GM23248 (cell line): ENCODE measurements around the gene AKT1S1. TPM values are rescaled to one million over a fixed set of nuclear protein-coding genes. Genes with fewer than 3 reads are reported as not detected.

Experiments used
- DNase-seq: peaks from one replicate; pipeline ENCODE4 v3.0.0-alpha.2; 2015
- H2AFZ ChIP-seq: fragments of 200-600 bp; sonication (generic); 2 replicates; pipeline ENCODE4 v1.6.1; 2016; ENCODE audit warnings: antibody characterized with exemption
- H3F3A ChIP-seq: fragments of 200-600 bp; sonication (generic); 2 replicates; pipeline ENCODE4 v1.6.1; 2016; ENCODE audit warnings: mild to moderate bottlenecking, antibody characterized with exemption, mixed run types; ENCODE audit not compliant: insufficient read depth
- H3K27ac ChIP-seq: fragments of 200-600 bp; sonication (generic); 2 replicates; pipeline ENCODE4 v1.5.1; 2016; ENCODE audit warnings: mild to moderate bottlenecking
- H3K27me3 ChIP-seq: fragments of 200-600 bp; sonication (generic); replicated peaks from 2 replicates; pipeline ENCODE4 v1.6.1; 2016; ENCODE audit warnings: mild to moderate bottlenecking; ENCODE audit not compliant: insufficient read depth
- H3K36me3 ChIP-seq: fragments of 200-600 bp; sonication (generic); 2 replicates; pipeline ENCODE4 v1.6.1; 2016; ENCODE audit warnings: low read depth, mild to moderate bottlenecking
- H3K4me1 ChIP-seq: fragments of 200-600 bp; sonication (generic); 2 replicates; pipeline ENCODE4 v1.6.1; 2016; ENCODE audit warnings: mild to moderate bottlenecking; ENCODE audit not compliant: insufficient read depth
- H3K4me2 ChIP-seq: fragments of 200-600 bp; sonication (generic); one replicate; pipeline ENCODE4 v1.6.1; 2016; ENCODE audit warnings: mild to moderate bottlenecking; ENCODE audit not compliant: unreplicated experiment
- H3K4me3 ChIP-seq: fragments of 200-600 bp; sonication (generic); 2 replicates; pipeline ENCODE4 v1.5.1; 2016; ENCODE audit warnings: mild to moderate bottlenecking
- H3K79me2 ChIP-seq: fragments of 200-600 bp; sonication (generic); 2 replicates; pipeline ENCODE4 v1.6.1; 2016; ENCODE audit warnings: mild to moderate bottlenecking; ENCODE audit not compliant: insufficient read depth
- H3K9ac ChIP-seq: fragments of 200-600 bp; sonication (generic); 2 replicates; pipeline ENCODE4 v1.6.1; 2016; ENCODE audit warnings: mild to moderate bottlenecking
- H3K9me2 ChIP-seq: fragments of 200-600 bp; sonication (generic); 2 replicates; pipeline ENCODE4 v1.6.1; 2016; ENCODE audit warnings: mixed run types, mild to moderate bottlenecking, moderate library complexity; ENCODE audit not compliant: insufficient read depth
- H3K9me3 ChIP-seq: fragments of 200-600 bp; sonication (generic); one replicate; pipeline ENCODE4 v1.6.1; 2017; ENCODE audit warnings: low read depth
- H4K20me1 ChIP-seq: fragments of 200-600 bp; sonication (generic); 2 replicates; pipeline ENCODE4 v1.6.0; 2016; ENCODE audit not compliant: insufficient read depth
- EZH2 ChIP-seq: fragments of 200-600 bp; sonication (generic); IDR thresholded peaks from 2 replicates; pipeline ENCODE4 v1.6.1; 2018; ENCODE audit warnings: antibody characterized with exemption, mild to moderate bottlenecking; ENCODE audit not compliant: insufficient read depth, poor library complexity, severe bottlenecking
- EZH2phosphoT487 ChIP-seq: fragments of 200-600 bp; sonication (generic); IDR thresholded peaks from 2 replicates; pipeline ENCODE4 v1.6.1; 2018; ENCODE audit warnings: antibody characterized with exemption, moderate library complexity, mild to moderate bottlenecking, low read depth; ENCODE audit not compliant: insufficient read depth
- WGBS, 2 experiments: methylation state at CpG; one replicate each; pipeline ENCODE4 v1.1.6; 2015 to 2017; ENCODE audit warnings: low lambda C conversion rate in 2 of 2, low coverage in 1 of 2; ENCODE audit errors: missing lambda C conversion rate in 2 of 2; 5-methylcytosine and 5-hydroxymethylcytosine counted together
- in situ Hi-C: fragments of 300-500 bp; cut with MboI; formaldehyde crosslinking; loops from 2 replicates; pipeline ENCODE4 v1.15.0; 2020
- polyA plus RNA-seq: library from polyadenylated mRNA; unstranded; fragments of >200 nt; fragmentation: Nextera tagmentation; extraction: Ambion mirVana; gene quantifications from 2 replicates; pipeline ENCODE4 v1.2.1, GENCODE V29; 2016
- total RNA-seq: library from RNA; depleted of rRNA; stranded (reverse); fragments of >200 nt; shearing (Covaris generic); gene quantifications from 2 replicates; pipeline ENCODE4 v1.2.3, GENCODE V29; 2014

AKT1S1 gene
- total and polyA plus RNA-seq, 2 experiments from 2014 or later: 17.3 to 60.4 TPM

DNA sequence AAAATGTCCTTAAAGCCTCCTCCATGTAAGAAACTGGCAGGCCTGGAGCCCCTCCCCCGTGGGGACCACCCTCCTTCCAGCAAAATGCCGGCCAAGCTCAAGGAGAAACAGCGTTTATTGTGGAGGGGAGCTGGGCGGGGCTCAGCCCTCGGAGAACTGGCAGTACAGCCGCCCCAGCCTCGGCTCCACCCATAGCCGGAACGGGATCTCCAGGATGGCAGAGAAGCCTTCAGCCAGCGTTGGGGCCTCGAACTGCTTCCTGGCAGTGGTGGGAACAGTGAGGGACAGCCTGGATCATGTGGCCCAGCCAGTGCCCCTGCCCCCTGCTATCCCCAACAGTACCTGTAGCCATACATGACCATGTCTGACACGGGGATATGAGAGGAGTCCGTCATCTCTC lies 16.0 kb downstream of the AKT1S1 start:
- WGBS, 2 experiments: 39 to 46% methylated on average over 13 of the region's 13 CpGs
- Histone ChIP-seq H3K4me3 (no peak overlapping the region), H3K9ac (no peak overlapping the region), H3K36me3 (peaks cover 9% of the 10 kb centered on the region; the same call in 1 of the 2 replicates), H3K4me1 (peaks cover 11% of the 10 kb centered on the region), H3K27me3 (no peaks in the 10 kb centered on the region), H3K27ac (no peak overlapping the region), H3K4me2 (no peak overlapping the region), H3K9me2 (no peaks in the 10 kb centered on the region), H2AFZ (no peak overlapping the region), H3K79me2 (peaks cover 26% of the 10 kb centered on the region), H3F3A (peaks cover 22% of the 10 kb centered on the region; the same call in 1 of the 2 replicates), H4K20me1 (no peaks in the 10 kb centered on the region), H3K9me3 (no peaks in the 10 kb centered on the region)
- peak; percentile 34 for DNase-seq
- TF ChIP-seq EZH2phosphoT487 (no peak), EZH2 (no peak)
- in situ Hi-C loops: no loop called here

DNA sequence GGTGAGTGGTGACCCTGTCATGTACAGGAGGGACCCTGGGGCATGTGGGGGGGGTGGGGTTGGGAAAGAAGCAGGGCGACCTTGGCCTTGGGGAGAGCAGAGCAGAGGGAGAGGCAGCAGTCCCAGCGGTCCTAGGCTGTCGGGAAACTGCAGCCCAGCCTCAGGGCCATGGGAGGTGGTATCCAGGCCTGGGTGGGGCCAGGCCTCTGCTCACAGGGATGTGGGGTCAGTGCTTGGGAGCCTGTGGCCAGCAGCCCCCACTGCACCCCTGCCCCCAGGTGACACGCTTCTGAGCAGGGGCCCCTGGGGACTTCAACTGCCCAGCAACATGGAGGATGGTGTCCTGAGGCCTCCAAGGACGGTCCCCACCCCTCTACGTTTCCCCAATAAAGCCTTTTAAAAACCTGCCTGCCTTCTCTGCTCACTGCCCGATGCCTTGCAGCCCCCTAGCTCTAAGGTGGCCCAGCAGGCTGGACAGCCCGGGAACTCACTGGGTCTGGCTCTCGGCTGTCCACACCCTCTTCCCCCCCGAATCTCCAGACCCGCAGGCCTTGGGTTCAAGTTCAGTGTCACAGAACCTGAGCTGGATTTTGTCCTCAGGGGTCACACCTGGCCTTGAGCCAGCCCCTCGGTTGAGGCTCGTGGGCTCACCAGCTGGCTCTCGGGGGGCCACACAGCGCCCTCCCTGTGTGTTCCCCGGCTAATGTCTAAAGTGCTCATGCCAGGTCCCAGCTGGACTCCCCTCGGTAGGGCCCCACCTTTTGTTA lies 16.6 kb downstream of the AKT1S1 start:
- DNase-seq: no peak
- H3K27ac ChIP-seq: no peak overlapping the region
- in situ Hi-C loops: no loop called here
- 69% methylated on average over 15 to 17 of the region's 17 CpGs for WGBS, 2 experiments
- no peak overlapping the region for H3K9ac ChIP-seq
- no peaks in the 10 kb centered on the region for H3K27me3 ChIP-seq
- H3K9me3 ChIP-seq: no peaks in the 10 kb centered on the region
- no peak for TF ChIP-seq EZH2
- TF ChIP-seq EZH2phosphoT487: no peak
- H2AFZ ChIP-seq: no peak overlapping the region
- no peak overlapping the region for H3K4me3 ChIP-seq
- H3F3A ChIP-seq: peaks cover 22% of the 10 kb centered on the region; the same call in 1 of the 2 replicates
- peaks cover 23% of the 10 kb centered on the region for H3K79me2 ChIP-seq
- peaks cover 7% of the 10 kb centered on the region for H3K4me1 ChIP-seq
- H4K20me1 ChIP-seq: no peaks in the 10 kb centered on the region
- no peaks in the 10 kb centered on the region for H3K9me2 ChIP-seq
- H3K36me3 ChIP-seq: peaks cover 9% of the 10 kb centered on the region; the same call in 1 of the 2 replicates
- H3K4me2 ChIP-seq: no peak overlapping the region

DNA sequence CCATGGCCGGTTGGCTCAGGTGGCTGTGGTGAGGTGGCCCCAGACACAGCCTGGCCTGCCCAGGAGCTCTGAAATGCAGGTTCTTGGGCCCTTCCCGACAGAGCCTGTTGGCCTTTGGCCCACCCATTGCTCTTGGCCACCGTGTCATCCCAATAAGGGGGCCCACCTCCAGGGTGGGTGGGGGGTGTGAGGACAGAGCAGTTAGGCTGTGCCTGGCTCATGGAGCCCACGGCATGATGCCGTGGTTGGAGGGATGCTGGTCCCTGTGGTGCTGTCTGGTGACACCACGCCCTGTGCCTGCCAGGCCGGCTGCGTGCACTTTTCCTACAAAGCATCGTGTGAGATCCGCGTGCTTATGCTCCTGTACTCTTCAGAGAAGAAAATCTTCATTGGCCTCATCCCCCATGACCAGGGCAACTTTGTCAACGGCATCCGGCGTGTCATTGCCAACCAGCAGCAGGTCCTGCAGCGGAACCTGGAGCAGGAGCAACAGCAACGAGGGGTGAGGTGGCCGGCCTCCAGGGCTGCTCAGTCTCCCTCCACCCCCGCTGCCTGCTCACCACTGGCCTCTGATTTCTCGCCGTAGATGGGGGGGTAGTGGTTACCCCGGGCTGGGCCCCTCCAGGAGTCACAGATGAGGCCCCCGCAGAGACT lies 17.3 kb downstream of the AKT1S1 start:
- in situ Hi-C loops: no loop called here
- H4K20me1 ChIP-seq: no peaks in the 10 kb centered on the region
- H3K79me2 ChIP-seq: peaks cover 21% of the 10 kb centered on the region
- H3K36me3 ChIP-seq: peaks cover 9% of the 10 kb centered on the region; the same call in 1 of the 2 replicates
- H3K4me1 ChIP-seq: peaks cover 6% of the 10 kb centered on the region
- no peak overlapping the region for H3K9ac ChIP-seq
- no peaks in the 10 kb centered on the region for H3K9me2 ChIP-seq
- H3F3A ChIP-seq: peaks cover 24% of the 10 kb centered on the region; the same call in 1 of the 2 replicates
- H3K4me2 ChIP-seq: peak overlapping the region; percentile 5
- no peaks in the 10 kb centered on the region for H3K27me3 ChIP-seq
- no peak overlapping the region for H2AFZ ChIP-seq
- 84 to 86% methylated on average over 20 to 21 of the region's 22 CpGs for WGBS, 2 experiments
- H3K4me3 ChIP-seq: no peak overlapping the region
- TF ChIP-seq EZH2 (no peak), EZH2phosphoT487 (no peak)
- no peak for DNase-seq
- no peaks in the 10 kb centered on the region for H3K9me3 ChIP-seq
- peak overlapping the region; percentile 57 for H3K27ac ChIP-seq

DNA sequence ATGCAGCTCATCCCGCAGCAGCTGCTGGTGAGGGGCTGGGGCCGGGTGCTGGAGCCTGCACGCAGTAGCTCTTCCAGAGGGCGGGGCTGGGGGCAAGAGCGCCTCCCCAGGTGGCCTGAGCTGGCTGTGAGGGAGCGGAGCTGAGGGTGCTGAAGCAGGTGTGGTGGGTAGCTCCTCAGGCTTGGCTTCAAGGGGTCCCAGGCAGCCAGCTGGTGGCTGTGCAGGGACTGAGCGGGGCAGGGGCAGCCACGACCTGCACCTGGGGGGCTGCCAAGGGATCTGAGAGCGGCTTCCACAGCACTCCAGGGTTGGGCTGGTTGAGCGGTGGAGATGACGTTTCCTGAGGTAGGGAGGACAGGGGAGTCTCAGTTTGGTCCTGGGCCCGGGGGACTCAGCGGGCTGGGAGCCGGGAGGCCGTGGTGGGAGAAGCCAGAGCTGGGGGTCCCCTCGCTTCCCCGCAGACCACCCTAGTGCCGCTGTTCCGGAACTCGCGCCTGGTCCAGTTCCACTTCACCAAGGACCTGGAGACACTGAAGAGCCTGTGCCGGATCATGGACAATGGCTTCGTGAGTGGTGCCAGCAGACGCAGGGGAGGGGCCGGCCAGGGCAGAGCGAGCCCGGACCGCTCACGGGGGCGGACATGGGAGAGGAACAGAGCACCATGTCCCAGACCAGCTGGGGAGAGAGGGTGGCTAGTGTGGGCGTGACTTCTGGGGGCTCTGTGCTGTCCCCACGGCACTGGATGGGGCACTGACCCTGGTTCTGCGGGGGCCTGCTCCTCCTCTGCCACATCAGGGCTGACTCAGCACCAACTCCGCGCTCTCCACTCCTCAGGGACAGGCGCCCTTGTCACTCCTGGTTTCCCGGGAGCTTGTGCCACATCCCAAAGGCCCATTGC lies 18.8 kb downstream of the AKT1S1 start:
- Histone ChIP-seq H3K4me3 (no peak overlapping the region), H3K9me2 (no peaks in the 10 kb centered on the region), H3K9ac (no peak overlapping the region), H3K36me3 (no peaks in the 10 kb centered on the region), H3K4me1 (peaks cover 6% of the 10 kb centered on the region), H4K20me1 (no peaks in the 10 kb centered on the region), H3K4me2 (no peak overlapping the region), H3K27ac (peak overlapping the region; percentile 57), H3K27me3 (no peaks in the 10 kb centered on the region), H2AFZ (no peak overlapping the region), H3K79me2 (peaks cover 20% of the 10 kb centered on the region), H3F3A (peaks cover 19% of the 10 kb centered on the region; the same call in 1 of the 2 replicates), H3K9me3 (no peaks in the 10 kb centered on the region)
- TF ChIP-seq EZH2 (no peak), EZH2phosphoT487 (no peak)
- peak; percentile 27 for DNase-seq
- in situ Hi-C loops: no loop called here
- WGBS, 2 experiments: 79 to 83% methylated on average over 34 to 36 of the region's 37 CpGs
